ENCODE results near the gene BLOC1S1. TPM values are rescaled to one million over a fixed set of nuclear protein-coding genes. Genes with fewer than 3 reads are reported as not detected.

Gene BLOC1S1
- total RNA-seq, 4 donors from 2014 or later: 114 to 167 (median 138) TPM

GRCh38 chr12:55733858-55734257 lies 18.0 kb downstream of the BLOC1S1 start:
- no peak overlapping the region for H3K4me3 ChIP-seq (ENCODE audit: low read depth, poor library complexity, severe bottlenecking)
- WGBS, 2 donors: 87 to 92% methylated on average over 2 of the region's 2 CpGs
- TF ChIP-seq POLR2A (IDR thresholded peaks at IDR 0.05) (no peak), CTCF (IDR thresholded peaks at IDR 0.05) (no peak)
- no peak for DNase-seq (ENCODE audit: low spot score in 2 of 2)
- intact Hi-C loops (cut with DNase I; ENCODE audit: low total_unique reads): no loop called here

- no peak overlapping the region for H3K4me3 ChIP-seq (ENCODE audit: low read depth, poor library complexity, severe bottlenecking)
- no peak for DNase-seq (ENCODE audit: low spot score in 2 of 2)
- TF ChIP-seq CTCF (IDR thresholded peaks at IDR 0.05) (no peak), POLR2A (IDR thresholded peaks at IDR 0.05) (no peak)
- intact Hi-C loops (cut with DNase I; ENCODE audit: low total_unique reads): no loop called here
- WGBS, 2 donors: 80 to 100% methylated on average over 3 of the region's 3 CpGs
Measured at GRCh38 chr12:55734595-55734994, 18.7 kb downstream of the BLOC1S1 start.

- intact Hi-C loops (cut with DNase I; ENCODE audit: low total_unique reads): loop anchor here (5.0 kb wide), 1 partner anchor 206 kb away; no protein-coding TSS in a partner anchor
- 55 to 64% methylated on average over 3 of the region's 3 CpGs for WGBS, 2 donors
- peak in 1 of 2 donors; percentile 76 for DNase-seq (ENCODE audit: low spot score in 2 of 2)
- no peak overlapping the region for H3K4me3 ChIP-seq (ENCODE audit: low read depth, poor library complexity, severe bottlenecking)
- no peak for TF ChIP-seq POLR2A (IDR thresholded peaks at IDR 0.05)
- TF ChIP-seq CTCF (IDR thresholded peaks at IDR 0.05): no peak
Measured at GRCh38 chr12:55736076-55736475, 20.2 kb downstream of the BLOC1S1 start.

GRCh38 chr12:55736780-55737580 lies 21.1 kb downstream of the BLOC1S1 start:
- no peak overlapping the region for H3K4me3 ChIP-seq (ENCODE audit: low read depth, poor library complexity, severe bottlenecking)
- TF ChIP-seq POLR2A (IDR thresholded peaks at IDR 0.05) (no peak), CTCF (IDR thresholded peaks at IDR 0.05) (peak in 1 of 3 donors; percentile 31)
- whole genome bisulfite sequencing, 2 donors: 37 to 43% methylated on average over 6 of the region's 6 CpGs
- intact Hi-C loops (cut with DNase I; ENCODE audit: low total_unique reads): loop anchor here (5.0 kb wide), 1 partner anchor 205 kb away; no protein-coding TSS in a partner anchor
- DNase-seq (ENCODE audit: low spot score in 2 of 2): peak in 1 of 2 donors; percentile 93

- TF ChIP-seq CTCF (IDR thresholded peaks at IDR 0.05) (no peak), POLR2A (IDR thresholded peaks at IDR 0.05) (no peak)
- intact Hi-C loops (cut with DNase I; ENCODE audit: low total_unique reads): loop anchor here (5.0 kb wide), 1 partner anchor 205 kb away; no protein-coding TSS in a partner anchor
- DNase-seq (ENCODE audit: low spot score in 2 of 2): peak in 1 of 2 donors; percentile 70
- 6 to 20% methylated on average over 4 of the region's 4 CpGs for WGBS, 2 donors
- H3K4me3 ChIP-seq (ENCODE audit: low read depth, poor library complexity, severe bottlenecking): no peak overlapping the region
Measured at GRCh38 chr12:55737581-55738122, 21.8 kb downstream of the BLOC1S1 start.
